ENCODE measurements around the gene PPARA.

The PPARA gene

DNA sequence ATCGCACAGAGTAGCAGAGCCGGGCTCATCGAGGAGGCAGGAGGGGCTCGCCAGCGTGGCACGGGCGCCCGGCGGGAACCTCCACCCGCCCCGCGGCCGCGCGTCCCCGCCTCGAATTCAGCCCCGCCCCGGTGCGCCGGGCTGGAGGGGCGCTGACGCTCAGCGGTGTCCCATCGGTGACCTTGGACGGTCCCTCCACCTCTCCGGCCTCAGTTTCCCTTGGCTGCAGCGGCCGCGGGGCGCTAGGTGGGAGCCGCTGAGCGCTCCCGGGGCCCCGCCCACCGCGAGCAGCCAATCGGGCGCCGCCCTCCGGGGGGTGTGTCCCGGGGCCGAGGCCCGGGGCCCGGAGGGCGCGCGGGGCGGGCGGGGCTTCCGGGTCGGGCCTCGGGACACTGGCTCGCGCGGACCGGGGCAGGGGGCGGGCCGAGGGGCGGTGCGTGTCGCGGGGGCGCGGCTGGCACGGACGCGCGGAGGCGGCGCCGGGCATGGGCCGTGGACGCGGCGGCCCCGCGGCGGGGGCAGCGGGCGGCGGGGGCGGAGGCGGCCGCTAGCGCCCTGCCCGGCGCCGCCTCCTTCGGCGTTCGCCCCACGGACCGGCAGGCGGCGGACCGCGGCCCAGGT is at the start of gene PPARA:
PPARA (plus strand) TSS at position 493 of the 621 bp plus-strand sequence. CDS start 47,858 bp downstream, outside the sequence.
- peak; percentile 65 to 89 (median 74) for DNase-seq (ENCODE audit: low read depth in 3 of 3)

DNA sequence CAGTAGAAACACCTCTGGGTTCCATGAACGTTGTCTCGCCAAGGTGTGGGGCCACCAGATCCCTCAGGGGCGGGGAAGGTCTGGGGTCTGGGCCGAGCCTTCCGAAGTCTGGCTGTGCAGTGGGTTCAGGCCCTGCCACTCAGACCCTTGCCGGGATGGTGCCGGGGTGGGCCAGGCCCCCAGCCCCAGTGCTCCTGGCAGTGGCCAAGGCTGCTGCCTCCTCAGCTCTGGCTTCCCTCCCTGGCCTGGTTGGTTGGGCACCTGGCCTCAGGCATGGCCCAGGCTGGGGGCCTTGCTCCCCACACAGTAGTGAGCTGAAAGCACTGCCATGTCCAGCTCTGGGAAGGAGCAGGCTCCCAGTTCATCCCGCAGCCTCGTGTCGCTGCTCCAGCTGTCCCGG is 48.2 kb upstream of the PPARA start:
- no peak for DNase-seq (ENCODE audit: low read depth in 3 of 3)

DNA sequence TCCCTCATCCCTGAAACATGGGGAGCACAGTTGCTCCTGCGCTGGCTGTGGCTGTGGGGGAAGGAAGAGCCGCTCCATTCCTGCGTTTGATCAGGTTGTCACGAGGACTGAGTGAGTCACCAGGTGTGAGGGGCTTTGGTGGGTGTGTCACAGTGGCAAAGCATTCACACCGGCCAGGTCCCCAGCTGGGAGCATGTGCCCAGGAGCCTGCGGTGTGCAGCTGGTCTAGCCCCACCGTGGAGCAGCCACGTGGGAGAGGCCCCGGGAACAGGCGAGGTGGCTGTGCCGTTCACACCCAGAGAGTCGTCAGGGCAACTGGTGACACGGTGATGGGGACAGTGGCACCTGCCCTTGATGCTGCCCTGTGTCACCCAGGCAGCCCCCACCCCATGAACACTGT is 47.6 kb upstream of the PPARA start:
- no peak for DNase-seq (ENCODE audit: low read depth in 3 of 3)

DNA sequence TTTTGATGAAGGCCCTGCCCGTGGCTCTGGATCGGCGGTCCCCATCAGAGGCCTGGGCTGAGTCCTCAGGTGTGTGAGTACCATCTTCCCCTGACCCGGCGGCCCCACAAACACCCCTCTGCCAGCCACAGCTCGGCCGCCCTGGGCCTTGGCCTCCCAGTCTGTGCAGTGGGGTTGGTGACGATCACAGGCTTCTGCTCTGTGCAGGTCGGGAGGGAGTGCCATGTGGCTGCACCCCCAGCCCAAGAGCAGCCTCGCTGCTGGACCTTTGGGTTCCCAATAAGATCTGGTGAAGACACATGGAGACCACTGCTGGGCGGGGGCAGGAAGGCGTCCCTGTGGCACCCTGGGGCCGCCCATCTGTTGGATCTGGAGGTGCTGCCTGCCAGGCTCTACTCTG is 47.1 kb upstream of the PPARA start:
- no peak for DNase-seq (ENCODE audit: low read depth in 3 of 3)

DNA sequence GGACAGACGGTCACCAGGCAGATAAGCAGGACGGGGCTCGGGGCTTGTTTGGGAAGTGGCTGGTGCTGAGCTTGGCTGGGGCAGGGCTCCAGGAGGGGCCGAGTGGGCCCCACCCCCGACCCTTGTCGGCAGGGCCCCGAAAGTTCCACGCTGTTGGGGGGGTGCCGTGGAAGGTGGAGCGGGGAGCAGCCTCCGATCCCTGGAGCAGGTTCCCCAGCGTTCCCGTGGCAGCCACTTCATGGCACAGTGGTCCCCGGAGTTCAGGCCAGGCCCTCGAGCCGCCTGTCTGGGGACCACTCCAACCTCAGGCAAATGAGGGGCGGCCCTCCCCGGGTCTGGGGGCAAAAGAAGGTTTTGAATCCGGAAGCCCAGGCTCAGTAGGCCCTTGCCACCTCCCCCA is 46.7 kb upstream of the PPARA start:
- DNase-seq (ENCODE audit: low read depth in 3 of 3): no peak

DNA sequence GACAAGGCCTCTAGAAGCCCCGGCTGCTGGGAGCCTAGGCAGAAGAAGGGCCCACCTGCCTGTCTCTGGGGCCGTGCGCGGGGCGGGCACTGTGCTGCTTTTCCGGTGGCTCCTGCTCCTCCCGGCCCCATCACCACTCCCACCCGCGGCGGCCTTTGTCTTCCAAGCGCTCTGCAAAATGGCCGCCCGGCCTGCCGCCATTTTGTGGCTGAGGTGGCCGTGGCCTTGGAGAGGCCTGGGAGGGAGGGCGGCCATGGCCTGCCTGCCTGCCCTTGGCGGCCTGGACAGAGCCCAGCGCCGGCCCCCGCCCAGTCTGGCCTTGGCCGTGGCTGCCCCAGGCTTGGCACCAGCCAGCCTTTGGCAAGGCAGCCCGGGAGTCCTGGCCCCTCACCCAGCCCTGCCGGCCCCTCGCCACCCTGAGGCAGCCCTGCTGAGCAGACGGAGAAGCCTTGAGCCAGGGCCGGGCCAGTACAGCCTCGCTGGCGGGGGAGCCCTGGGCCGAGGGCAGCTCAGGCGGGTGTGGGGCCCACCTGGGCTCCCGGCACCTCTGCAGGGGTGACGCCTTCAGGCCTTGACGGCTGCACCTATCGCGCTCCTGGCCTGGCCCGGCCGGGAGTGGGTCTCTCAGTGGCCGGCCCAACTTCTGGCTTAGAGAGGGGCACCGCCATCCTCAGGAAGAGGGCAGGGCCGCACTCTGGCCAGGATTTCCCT is 46.0 kb upstream of the PPARA start:
- DNase-seq (ENCODE audit: low read depth in 3 of 3): no peak

DNA sequence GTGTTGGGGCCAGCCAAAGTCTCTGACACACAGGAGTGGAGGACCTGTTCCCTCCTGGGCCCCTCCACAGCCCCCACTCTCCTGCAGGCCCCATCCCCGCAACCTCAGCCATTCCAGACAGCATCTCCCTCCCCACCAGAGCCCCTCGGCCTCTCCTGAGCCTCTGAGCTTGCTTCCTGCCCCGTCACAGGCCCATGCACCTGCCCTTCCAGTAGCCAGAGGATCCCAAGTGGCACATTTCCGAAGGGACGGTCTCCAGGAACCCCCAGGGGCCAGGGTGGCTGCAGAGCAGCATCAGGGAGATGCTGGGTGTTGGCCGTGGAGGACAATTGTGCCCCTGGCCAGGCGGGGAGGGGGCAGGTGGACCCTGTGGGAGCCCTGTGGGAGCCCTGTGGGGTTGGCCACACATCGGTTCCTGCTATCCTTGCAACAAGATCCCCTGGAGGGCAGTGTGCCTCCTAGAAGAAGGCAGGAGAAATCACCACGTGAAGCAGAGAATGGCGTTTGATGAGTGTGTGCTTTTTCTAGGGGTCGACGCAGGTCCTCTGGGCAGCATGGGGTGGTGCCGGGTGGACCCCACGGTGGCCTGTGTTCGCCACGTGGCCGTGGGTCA is 45.3 kb upstream of the PPARA start:
- no peak for DNase-seq (ENCODE audit: low read depth in 3 of 3)

DNA sequence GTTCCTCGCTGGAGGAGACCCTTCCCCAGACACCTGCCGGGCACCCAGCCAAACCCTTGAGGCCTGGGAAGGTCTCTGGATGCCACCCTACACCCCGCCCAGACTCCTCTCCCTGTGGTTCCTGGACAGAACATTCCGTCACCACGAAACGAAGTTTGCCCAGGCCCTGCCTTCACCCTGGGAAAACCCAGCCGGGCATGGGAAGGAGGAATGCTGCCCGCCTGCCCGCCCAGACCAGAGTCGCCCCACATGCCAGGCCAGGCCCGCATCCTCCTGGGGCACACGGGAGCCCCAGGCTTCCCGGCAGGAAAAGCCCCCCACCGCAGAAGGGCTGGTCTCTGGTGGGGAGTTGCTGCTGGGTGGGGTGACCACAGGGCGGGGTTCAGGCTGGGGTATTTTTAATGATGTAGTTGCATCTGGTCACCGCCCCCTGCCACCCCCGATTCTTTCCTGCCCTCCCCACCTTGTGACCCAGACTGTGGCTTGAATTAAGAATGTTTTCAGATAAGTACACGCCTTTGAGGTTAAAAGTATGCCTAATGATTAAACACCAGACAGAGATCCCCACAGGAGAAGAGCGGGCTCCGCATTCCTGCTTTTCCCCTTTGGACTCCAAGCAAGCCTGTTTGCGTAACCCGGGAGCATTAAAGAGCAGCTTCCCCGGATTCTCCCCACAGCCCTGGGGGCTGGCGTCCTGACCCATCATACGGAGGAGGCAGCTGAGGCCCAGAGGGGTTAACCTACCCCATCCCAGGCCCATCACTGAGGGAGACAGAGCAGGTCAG is 44.6 kb upstream of the PPARA start:
- DNase-seq (ENCODE audit: low read depth in 3 of 3): no peak

DNA sequence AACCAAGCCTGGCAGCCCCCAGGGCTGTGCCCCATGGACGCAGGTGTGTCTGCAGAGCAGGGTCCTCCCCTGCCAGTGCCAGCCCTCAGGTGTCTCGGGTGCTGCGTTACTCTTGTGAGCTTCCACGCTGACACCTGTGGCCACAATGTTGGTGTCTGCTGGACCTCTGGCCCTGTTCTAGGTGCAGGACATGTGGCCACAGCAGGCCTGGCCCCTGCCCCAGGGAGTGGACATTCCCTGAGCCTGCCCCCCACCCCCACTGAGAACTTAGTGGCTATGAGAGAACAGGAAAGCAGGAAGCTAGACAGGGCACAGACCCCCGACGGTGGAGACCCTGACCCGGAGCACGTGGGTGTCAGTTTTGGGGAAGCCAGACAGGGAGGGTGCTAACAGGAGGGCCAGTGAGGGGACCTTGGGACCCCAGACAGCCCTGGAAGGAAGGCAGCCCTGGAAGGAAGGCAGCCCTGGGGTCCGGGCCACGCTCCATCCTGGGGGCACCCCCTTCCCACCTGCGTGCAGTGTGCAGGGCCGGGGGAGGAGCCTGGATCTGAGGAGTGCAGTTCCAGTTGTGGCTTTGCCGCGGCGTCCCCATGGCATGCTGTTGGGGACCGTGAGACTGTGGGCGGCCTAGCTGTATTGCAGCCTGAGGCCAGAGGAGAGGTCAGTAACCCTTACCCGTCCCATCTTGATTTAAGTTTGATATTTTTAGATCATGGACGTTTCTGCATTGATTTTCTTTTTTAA is 43.9 kb upstream of the PPARA start:
- no peak for DNase-seq (ENCODE audit: low read depth in 3 of 3)

DNA sequence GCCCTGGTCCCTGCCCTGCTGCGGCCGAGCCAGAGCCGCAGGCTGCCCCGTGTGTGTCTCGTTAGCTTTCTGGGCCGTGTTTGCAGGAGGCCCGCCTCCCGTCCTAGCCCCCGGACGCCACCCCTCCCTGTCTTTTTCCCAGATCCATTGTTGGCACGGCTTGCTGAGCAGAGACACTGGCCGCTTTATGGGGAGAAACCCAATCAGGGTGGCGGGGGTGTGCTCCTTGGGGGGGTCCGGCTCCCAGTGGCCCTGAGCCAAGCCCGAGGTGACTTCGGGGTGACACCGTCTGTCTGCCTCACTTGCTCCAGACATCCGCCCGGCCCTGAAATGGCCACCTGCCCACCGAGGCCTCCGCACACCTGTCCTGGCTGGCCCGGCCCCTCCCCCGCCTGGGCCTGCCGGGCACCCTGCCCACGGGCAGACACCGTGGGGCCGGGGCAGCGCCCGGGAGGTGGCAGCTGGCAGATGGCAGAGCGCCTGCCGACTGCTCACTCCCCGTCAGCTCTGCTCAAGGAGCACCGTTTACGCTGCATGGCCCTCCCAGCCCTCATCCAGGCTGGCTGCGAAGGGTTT is 43.1 kb upstream of the PPARA start:
- no peak for DNase-seq (ENCODE audit: low read depth in 3 of 3)

DNA sequence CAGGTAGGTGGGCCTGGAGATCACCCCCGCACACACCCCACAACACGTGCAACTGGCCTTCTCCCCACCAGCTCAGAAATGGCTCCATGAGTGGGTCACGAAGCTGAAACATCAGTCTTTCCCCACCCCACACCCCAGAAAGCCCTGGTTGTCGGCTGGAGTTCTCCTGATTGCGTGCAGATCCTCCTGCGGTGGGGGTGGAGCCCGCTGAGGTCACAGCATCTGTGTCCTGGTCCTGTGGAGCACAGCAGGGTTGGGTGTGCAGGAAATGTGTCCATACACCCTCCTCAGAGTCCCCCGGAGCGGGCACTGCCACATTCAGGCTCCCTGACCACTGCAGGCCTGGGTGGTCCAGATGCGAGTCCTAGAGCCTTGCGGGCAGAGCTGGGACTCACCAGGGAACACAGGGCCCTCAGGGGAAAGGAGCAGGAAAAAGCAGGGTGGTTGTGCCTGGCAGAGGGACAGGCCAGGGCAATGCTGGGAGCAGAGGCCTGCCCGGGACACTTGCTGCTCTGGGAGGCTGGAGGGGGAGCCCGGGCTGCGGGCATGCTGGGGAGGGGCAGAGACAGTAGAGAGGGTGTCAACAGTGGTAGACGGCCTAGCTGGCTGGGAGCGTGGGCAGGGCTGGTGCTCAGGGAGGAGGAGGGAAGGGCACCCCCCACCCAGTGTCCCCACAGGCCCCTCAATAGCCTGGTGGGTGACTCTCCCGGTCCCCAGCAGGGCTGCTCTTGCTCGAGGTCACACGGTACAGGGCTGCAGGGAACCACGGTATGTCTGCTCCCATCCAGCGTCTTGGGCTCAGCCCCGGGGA is 42.4 kb upstream of the PPARA start:
- DNase-seq (ENCODE audit: low read depth in 3 of 3): no peak

DNA sequence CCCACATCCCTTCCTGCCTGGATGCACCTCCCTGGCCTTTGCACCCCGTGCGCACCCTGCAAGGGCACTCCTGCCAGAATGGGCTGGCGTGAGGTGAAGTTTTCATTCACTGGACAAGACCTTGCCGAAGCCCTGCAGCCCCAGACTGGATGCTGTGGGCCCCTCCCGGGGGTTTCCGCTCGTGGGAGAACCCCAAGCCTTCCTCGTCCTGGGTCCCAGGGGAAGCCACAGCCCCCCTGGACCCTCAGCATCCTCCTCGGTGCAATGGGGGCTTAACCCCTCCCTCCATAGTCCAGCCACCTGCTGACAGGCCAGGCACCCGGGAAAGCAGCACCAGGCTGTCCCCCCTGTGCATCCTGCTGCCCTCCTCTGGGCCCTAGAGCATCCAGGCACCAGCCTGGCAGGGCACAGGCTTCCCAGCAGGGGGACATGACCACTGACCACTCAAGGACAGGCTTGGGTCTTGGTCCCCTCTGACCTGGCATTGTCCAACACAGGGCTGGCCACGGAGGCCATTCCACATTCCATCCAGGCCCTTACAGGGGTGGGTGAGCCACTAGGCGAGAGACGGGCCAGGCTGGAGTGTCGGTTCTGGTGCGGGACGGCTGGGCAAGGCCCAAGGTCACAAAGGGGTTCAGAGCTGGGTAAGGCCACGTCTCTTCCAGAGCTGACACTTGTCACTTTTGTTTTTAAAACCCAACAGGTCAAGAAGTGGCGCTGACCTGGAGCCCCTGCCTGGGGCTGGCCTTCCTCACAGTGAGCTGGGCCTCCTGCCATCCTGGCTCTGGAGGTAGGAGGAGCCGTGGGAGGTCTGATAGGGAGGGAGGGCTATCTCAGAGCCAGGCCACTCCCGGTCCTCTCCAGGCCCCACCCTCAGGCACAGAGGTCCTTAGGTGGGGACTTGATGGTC is 41.5 kb upstream of the PPARA start:
- DNase-seq (ENCODE audit: low read depth in 3 of 3): no peak

DNA sequence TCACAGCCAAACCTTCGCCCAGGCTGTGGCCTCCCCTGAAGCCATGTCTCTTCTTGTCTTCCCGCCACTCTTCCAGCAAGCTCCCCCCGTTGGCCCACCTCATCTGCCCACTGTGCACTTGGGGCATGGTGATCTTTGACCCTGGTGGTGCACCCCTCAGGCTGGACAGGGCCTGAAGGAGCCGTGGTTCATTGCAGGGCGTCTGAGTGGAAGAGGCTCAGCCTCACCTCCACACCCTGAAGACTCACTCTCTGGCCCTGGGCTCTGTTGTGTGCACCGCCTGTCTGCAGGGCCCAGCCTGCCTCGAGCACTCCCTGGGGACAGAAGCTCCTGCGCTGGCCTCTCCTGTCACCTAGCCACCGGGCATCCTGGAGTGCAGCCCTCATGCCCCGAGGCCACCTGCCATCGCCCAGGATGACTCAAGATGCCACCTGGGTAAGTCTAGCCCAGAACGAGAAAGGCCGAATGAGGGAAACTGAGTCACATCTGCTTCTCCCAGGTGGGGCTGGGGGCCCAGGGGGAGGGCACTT is 40.8 kb upstream of the PPARA start:
- no peak for DNase-seq (ENCODE audit: low read depth in 3 of 3)

DNA sequence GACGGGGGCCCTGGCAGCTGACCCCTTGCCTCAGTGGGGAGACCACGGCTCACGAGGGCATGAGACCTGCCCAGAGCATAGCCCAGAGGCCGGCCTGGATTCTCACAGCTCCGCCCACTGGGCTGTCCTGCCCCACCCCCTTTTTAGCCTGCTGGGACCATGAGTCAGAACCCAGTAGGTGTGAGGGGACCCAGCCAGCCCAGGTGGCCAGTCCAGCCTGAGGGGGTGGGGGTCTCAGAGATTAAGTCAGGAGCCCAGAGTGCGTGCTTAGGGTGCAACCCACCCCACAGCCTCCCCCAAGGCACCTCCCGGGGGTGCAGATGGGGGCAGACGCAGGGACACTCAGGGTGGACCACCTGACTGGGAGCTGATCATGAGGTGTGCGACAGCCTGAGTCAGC is 40.1 kb upstream of the PPARA start:
- DNase-seq (ENCODE audit: low read depth in 3 of 3): peak in 1 of 3 experiments; percentile 17

DNA sequence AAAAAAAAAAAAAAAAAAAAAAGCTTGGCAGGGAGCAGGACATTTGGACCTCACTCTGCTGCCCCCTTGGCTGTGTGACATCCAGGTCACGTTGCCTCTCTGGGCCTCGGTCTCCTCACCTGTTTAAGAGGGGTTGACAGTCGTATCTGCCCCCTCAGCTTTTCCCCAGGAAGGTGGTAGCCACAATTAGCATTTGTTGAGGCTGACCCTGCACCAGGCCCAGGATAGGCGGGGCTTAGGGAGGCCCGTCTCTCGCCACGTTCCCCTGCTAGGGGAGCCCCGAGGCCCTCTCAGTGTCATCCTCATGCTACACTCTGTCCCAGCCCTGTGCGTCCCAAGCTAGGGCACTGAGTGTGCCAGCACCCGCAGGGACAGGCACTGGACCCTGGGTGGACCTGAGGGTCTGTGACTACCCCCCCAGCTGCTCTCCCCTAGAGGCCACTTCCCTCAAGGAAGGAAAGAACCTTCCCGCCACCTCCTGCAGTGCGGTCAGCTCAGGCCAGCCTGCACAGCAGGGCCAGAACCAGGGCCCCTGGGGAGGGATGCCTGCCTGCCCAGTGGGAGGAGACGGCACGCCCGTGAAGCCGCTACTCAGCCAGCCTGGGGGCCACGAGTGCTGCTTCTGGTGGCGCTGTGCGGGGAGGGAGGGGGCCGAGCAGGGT is 38.5 kb upstream of the PPARA start:
- no peak for DNase-seq (ENCODE audit: low read depth in 3 of 3)

DNA sequence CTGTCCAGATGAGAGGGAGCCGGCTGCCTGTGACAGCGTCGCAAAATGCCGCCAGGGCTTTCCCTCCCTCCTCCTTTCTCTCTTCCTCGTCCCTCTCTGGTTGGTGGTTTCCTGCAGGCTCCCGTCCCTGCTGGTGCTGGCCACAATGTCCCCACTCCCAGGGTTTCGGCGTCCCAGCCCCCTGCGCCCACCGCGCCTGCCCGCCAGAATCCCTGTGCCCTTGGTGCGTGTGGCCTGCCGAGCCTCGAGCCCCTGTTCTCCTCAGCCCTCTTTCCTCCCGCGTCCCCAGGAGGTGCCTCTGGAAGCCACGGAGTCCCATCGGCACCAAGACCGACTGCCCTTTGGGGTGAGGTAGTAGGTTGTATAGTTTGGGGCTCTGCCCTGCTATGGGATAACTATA is 37.9 kb upstream of the PPARA start:
- DNase-seq (ENCODE audit: low read depth in 3 of 3): no peak

DNA sequence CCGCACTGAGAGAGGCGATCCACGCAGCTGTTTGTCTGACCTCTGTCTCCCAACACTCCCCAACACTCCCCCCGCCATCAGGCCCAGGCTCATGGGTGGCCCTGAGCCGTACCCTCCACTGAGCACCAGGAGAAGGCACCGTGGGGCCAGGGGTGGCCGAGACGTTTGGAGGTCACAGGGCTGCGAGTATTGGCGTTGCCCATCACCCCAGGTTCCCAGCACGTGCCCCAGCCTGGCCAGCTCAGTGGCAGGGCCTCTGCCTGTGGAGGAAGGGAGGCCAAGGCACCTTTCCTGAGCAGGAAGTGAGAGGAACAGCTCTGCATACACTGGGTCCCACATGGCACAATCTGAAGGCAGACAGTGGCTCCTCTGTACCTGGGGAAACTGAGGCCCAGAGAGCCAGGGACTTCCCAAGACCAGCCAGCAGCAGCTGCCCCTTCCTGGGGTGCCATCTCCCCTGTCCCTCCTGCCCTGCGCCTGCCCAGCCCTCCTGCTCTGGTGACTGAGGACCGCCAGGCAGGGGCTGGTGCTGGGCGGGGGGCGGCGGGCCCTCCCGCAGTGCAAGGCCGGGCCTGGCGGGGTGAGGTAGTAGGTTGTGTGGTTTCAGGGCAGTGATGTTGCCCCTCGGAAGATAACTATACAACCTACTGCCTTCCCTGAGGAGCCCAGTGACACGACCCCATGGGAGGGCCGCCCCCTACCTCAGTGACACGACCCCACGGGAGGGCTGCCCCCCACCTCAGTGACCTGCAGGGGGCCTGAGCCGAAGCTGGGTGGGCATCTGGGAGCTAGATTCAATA is 37.0 kb upstream of the PPARA start:
- no peak for DNase-seq (ENCODE audit: low read depth in 3 of 3)

All from stimulated activated CD4-positive, alpha-beta T cell treated with anti-CD3 and anti-CD28 coated beads, TNF-alpha, amount 100 ng/mL, for 24 hours (primary cell).